ENCODE measurements around the gene ST7. TPM values are rescaled to one million over a fixed set of nuclear protein-coding genes. Genes with fewer than 3 reads are reported as not detected.

The ST7 gene
- total RNA-seq, 1 experiment from 2014 or later: 12.9 TPM

DNA sequence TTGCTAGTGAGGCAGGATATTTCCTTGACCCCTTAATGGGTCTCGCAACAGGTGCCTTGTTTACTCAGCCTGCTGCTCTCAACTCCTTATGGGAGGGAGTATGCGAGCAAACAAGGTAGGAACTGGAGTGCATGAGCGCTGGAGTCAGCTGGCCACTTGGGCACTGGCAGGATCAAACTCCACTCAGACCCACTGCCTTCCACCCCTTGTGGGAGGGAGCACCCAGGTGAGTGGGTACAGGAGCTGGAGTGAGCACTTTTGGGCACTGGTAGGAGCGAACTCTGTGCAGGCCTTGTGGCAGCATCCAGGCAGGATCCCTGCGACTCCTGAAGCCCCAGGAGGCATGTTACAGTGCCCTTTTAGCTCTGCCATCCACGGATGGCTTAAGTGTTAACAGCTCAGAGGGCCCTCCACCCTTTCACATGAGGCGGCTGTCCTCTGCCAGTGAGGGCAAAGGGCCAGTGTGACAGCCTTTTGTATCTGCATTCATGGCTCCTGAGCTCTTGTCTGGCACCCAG, 123.2 kb downstream of the ST7 start:
- H3K4me2 ChIP-seq (ENCODE audit: insufficient read depth, insufficient read length, low read length): no peak overlapping the region
- no peak overlapping the region for H3K23ac ChIP-seq (ENCODE audit: insufficient read length, low read depth, low read length)
- H2BK120ac ChIP-seq (ENCODE audit: low read depth, low read length, poor library complexity, severe bottlenecking): no peak overlapping the region
- no peak overlapping the region for H4K5ac ChIP-seq (ENCODE audit: insufficient read length, low read depth, low read length)
- H3K4me1 ChIP-seq (ENCODE audit: insufficient read depth, low read length): no peaks in the 10 kb centered on the region
- no peaks in the 10 kb centered on the region for H3K79me1 ChIP-seq (ENCODE audit: insufficient read depth, low read depth, low read length, poor library complexity, severe bottlenecking)
- WGBS (ENCODE audit: extremely low coverage, insufficient read length, low lambda C conversion rate): no CpG with 5 or more reads among the region's 7 CpGs
- H2BK15ac ChIP-seq (ENCODE audit: low read depth, low read length): no peak overlapping the region
- no peak overlapping the region for H3K27ac ChIP-seq (ENCODE audit: insufficient read length, low read depth, low read length)
- H3K4ac ChIP-seq (ENCODE audit: low read depth, low read length): no peak overlapping the region
- DNase-seq: no peak
- Mint-ChIP-seq H3K36me3 (ENCODE audit: insufficient read depth in 1 of 3, low read depth in 3 of 3) (peaks cover 0 to 6% (median 5%) of the 10 kb centered on the region in 3 experiments; a peak in 5 of 7 replicates), H3K4me1 (peaks cover 13 to 17% of the 10 kb centered on the region in 2 experiments; a peak in 3 of 4 replicates), H3K4me3 (no peak overlapping the region), H3K9me3 (peaks cover 0 to 4% of the 10 kb centered on the region in 2 experiments; a peak in 2 of 5 replicates), H3K27ac (peak overlapping the region in 2 of 3 experiments; percentile 39 to 87; a peak in 3 of 7 replicates), H3K27me3 (ENCODE audit: low read depth) (no peaks in the 10 kb centered on the region)
- H3K56ac ChIP-seq (ENCODE audit: insufficient read length, low read depth, low read length): no peak overlapping the region
- TF ChIP-seq CTCF (conservative IDR thresholded peaks at IDR 0.05): no peak
- peaks cover 4% of the 10 kb centered on the region for H3K9me3 ChIP-seq (ENCODE audit: control insufficient read depth, low read depth, low read length)
- no peak overlapping the region for H4K91ac ChIP-seq (ENCODE audit: insufficient read length, low read depth, low read length)
- no peak overlapping the region for H3K14ac ChIP-seq (ENCODE audit: insufficient read depth, low read length)
- no peaks in the 10 kb centered on the region for H3K79me2 ChIP-seq (ENCODE audit: insufficient read depth, low read length)
- H4K20me1 ChIP-seq (ENCODE audit: control insufficient read depth, insufficient read depth, insufficient read length): no peaks in the 10 kb centered on the region
- no peak overlapping the region for H2BK20ac ChIP-seq (ENCODE audit: low read depth, low read length, poor library complexity, severe bottlenecking)
- H2BK12ac ChIP-seq (ENCODE audit: insufficient read length, low read depth, low read length): no peak overlapping the region
- no peaks in the 10 kb centered on the region for H3K27me3 ChIP-seq (ENCODE audit: insufficient read depth, low read length)
- H3K23me2 ChIP-seq (ENCODE audit: insufficient read length, low read depth, low read length, poor library complexity, severe bottlenecking): no peaks in the 10 kb centered on the region
- H3K9ac ChIP-seq (ENCODE audit: extremely low read depth, insufficient read length, low read length): no peak overlapping the region
- no peak overlapping the region for H2BK5ac ChIP-seq (ENCODE audit: insufficient read length, low read length)
- H3K18ac ChIP-seq (ENCODE audit: insufficient read length, low read depth, low read length): no peak overlapping the region
- H3T11ph ChIP-seq (ENCODE audit: low read length): no peak overlapping the region
- H2AK5ac ChIP-seq (ENCODE audit: insufficient read length, low read length): no peak overlapping the region
- no peak overlapping the region for H2AFZ ChIP-seq (ENCODE audit: low read length)
- H4K8ac ChIP-seq (replicated peaks; ENCODE audit: insufficient read length, low read depth, low read length): no peak overlapping the region
